PC-9 (cell line): ENCODE data around the gene G3BP1. TPM values are rescaled to one million over a fixed set of nuclear protein-coding genes. Genes with fewer than 3 reads are reported as not detected.
"Not testable (repeated sequence)": the region's sequence is repeated elsewhere in the genome, so short reads cannot be mapped to it uniquely, and the experiment has no call there.

ENCODE experiments used
- BruUV-seq: library from RNA; stranded (reverse); fragments of 400-500 nt; replicated peaks from 2 replicates; lab custom pipeline; 2021; lab: Mats Ljungman, UMichigan
- CTCF ChIA-PET: fragments of 300-600 bp; sonication (Branson Sonifier 250); formaldehyde crosslinking; loops from one replicate; lab custom pipeline; 2022; ENCODE audit warnings: antibody characterized with exemption; lab: Charles Lee
- POLR2A ChIA-PET: fragments of 300-600 bp; sonication (Branson Sonifier 250); formaldehyde crosslinking; loops from one replicate; lab custom pipeline; 2022; ENCODE audit warnings: antibody characterized with exemption; ENCODE audit not compliant: unreplicated experiment; lab: Charles Lee
- DNase-seq, 2 experiments: peaks; one replicate each; pipeline versions ENCODE4 v3.0.0 to v3.0.0-alpha.2; 2015 to 2022; ENCODE audit warnings: mixed read lengths in 1 of 2
- H2AFZ ChIP-seq: fragments of 200-600 bp; sonication (generic); 2 replicates; pipeline ENCODE4 v1.8.1; 2017; ENCODE audit warnings: antibody characterized with exemption
- H3F3A ChIP-seq: fragments of 200-600 bp; sonication (generic); 2 replicates; pipeline ENCODE4 v1.8.1; 2017; ENCODE audit warnings: antibody characterized with exemption, mild to moderate bottlenecking, low read depth; ENCODE audit not compliant: insufficient read depth
- H3K27ac ChIP-seq: fragments of 200-600 bp; sonication (generic); 2 replicates; pipeline ENCODE4 v1.6.1; 2016; ENCODE audit warnings: mixed run types
- H3K27me3 ChIP-seq: fragments of 200-600 bp; sonication (generic); 2 replicates; pipeline ENCODE4 v1.6.1; 2016; ENCODE audit warnings: low read depth, mixed run types; ENCODE audit not compliant: insufficient read depth
- H3K36me3 ChIP-seq: fragments of 200-600 bp; sonication (generic); 2 replicates; pipeline ENCODE4 v1.6.1; 2016; ENCODE audit warnings: low read depth, mixed run types
- H3K4me1 ChIP-seq: fragments of 200-600 bp; sonication (generic); replicated peaks from 2 replicates; pipeline ENCODE4 v1.6.1; 2016; ENCODE audit warnings: mixed run types; ENCODE audit not compliant: insufficient read depth
- H3K4me2 ChIP-seq: fragments of 200-600 bp; sonication (generic); 2 replicates; pipeline ENCODE4 v1.6.1; 2017; ENCODE audit warnings: mixed run types
- H3K4me3 ChIP-seq: fragments of 200-600 bp; sonication (generic); 2 replicates; pipeline ENCODE4 v1.6.1; 2016; ENCODE audit warnings: mixed run types
- H3K79me2 ChIP-seq: fragments of 200-600 bp; sonication (generic); 2 replicates; pipeline ENCODE4 v1.6.1; 2017; ENCODE audit warnings: low read depth, mixed run types
- H3K9me2 ChIP-seq: fragments of 200-600 bp; sonication (generic); 2 replicates; pipeline ENCODE4 v1.8.1; 2017; ENCODE audit warnings: mild to moderate bottlenecking; ENCODE audit not compliant: insufficient read depth
- H3K9me3 ChIP-seq: fragments of 200-600 bp; sonication (generic); 2 replicates; pipeline ENCODE4 v1.8.1; 2016; ENCODE audit warnings: low read depth; ENCODE audit not compliant: insufficient read depth
- H4K20me1 ChIP-seq: fragments of 200-600 bp; sonication (generic); 2 replicates; pipeline ENCODE4 v1.8.1; 2017; ENCODE audit not compliant: insufficient read depth
- CTCF ChIP-seq: fragments of 200-600 bp; sonication (generic); conservative IDR thresholded peaks from 2 replicates; pipeline ENCODE4 v1.6.1; 2017; ENCODE audit warnings: mixed run types, antibody characterized with exemption, mild to moderate bottlenecking, moderate library complexity
- EZH2 ChIP-seq: fragments of 200-600 bp; sonication (generic); IDR thresholded peaks from 2 replicates; pipeline ENCODE4 v1.8.0; 2017; ENCODE audit warnings: antibody characterized with exemption, low read depth
- intact Hi-C: fragments of 100-400 bp; cut with micrococcal nuclease; formaldehyde crosslinking; loops from one replicate; pipeline ENCODE4 v1.10.0; 2022; ENCODE audit not compliant: unreplicated experiment
- total RNA-seq: library from RNA; stranded (reverse); gene quantifications from 2 replicates; pipeline ENCODE4 v1.2.3, GENCODE V29; 2021

G3BP1 gene
- total RNA-seq, 1 experiment from 2014 or later, result 254 TPM

- peak; percentile 29 to 45 for DNase-seq
- no peaks in the 10 kb centered on the region for H3K4me1 ChIP-seq
- no peak for TF ChIP-seq EZH2
- peak; percentile 89 for TF ChIP-seq CTCF
- H3K79me2 ChIP-seq, result no peaks in the 10 kb centered on the region
- no peaks in the 10 kb centered on the region for H3K27me3 ChIP-seq
- POLR2A ChIA-PET, result no interaction called here
- H3F3A ChIP-seq, result no peaks in the 10 kb centered on the region
- H3K9me3 ChIP-seq, result no peaks in the 10 kb centered on the region
- intact Hi-C loops, result loop anchor here (2.0 to 5.0 kb wide), 4 partner anchors 317 to 679 kb away; no protein-coding TSS in a partner anchor
- no peaks in the 10 kb centered on the region for H3K9me2 ChIP-seq
- CTCF ChIA-PET, result interaction anchor here (0.6 to 2.2 kb wide), 6 partner anchors 306 to 689 kb away, joined by 3 to 20 read pairs (median 6); no protein-coding TSS in a partner anchor
- H4K20me1 ChIP-seq, result no peaks in the 10 kb centered on the region
- no peak overlapping the region for H3K4me3 ChIP-seq
- no peak overlapping the region for H3K4me2 ChIP-seq
- H3K27ac ChIP-seq, result no peak overlapping the region
- no peak overlapping the region for H2AFZ ChIP-seq
- BruUV-seq, result no TSS peak
- no peaks in the 10 kb centered on the region for H3K36me3 ChIP-seq
Measured at GRCh38 chr5:151825445-151825844, 53.7 kb downstream of the G3BP1 start.

GRCh38 chr5:151829370-151829769, 57.6 kb downstream of the G3BP1 start:
- CTCF ChIA-PET, result interaction anchor here (0.5 kb wide), 1 partner anchor 454 kb away, joined by 3 read pairs; no protein-coding TSS in a partner anchor
- no peaks in the 10 kb centered on the region for H3K27me3 ChIP-seq

GRCh38 chr5:151832843-151833242, 61.1 kb downstream of the G3BP1 start:
- H3K4me2 ChIP-seq, H3K4me1 ChIP-seq, H3F3A ChIP-seq, H4K20me1 ChIP-seq, H3K27ac ChIP-seq, DNase-seq, H3K79me2 ChIP-seq, CTCF ChIA-PET, H3K27me3 ChIP-seq, intact Hi-C loops, H2AFZ ChIP-seq, H3K9me2 ChIP-seq, BruUV-seq, H3K36me3 ChIP-seq, H3K4me3 ChIP-seq: not testable (repeated sequence)
- H3K9me3 ChIP-seq, result peaks cover 40% of the 10 kb centered on the region
- POLR2A ChIA-PET, result interaction anchor here (0.7 kb wide), 1 partner anchor 234 kb away, joined by 3 read pairs; no protein-coding TSS in a partner anchor

More at GRCh38 chr5:151829370-151829769, 57.6 kb downstream of the G3BP1 start:
- no peaks in the 10 kb centered on the region for H3K36me3 ChIP-seq
- H3K9me2 ChIP-seq, result no peaks in the 10 kb centered on the region
- peaks cover 22% of the 10 kb centered on the region; the same call in 1 of the 2 replicates for H3K9me3 ChIP-seq
- no peak overlapping the region for H2AFZ ChIP-seq
- no TSS peak for BruUV-seq
- no peaks in the 10 kb centered on the region for H4K20me1 ChIP-seq
- intact Hi-C loops, result loop anchor here (5.0 kb wide), 3 partner anchors 313 to 518 kb away; no protein-coding TSS in a partner anchor
- no peak for DNase-seq
- no peaks in the 10 kb centered on the region for H3K4me1 ChIP-seq
- H3K79me2 ChIP-seq, result no peaks in the 10 kb centered on the region
- no peak overlapping the region for H3K4me2 ChIP-seq
- H3F3A ChIP-seq, result no peaks in the 10 kb centered on the region
- H3K4me3 ChIP-seq, result no peak overlapping the region
- TF ChIP-seq EZH2 (no peak), CTCF (no peak)
- POLR2A ChIA-PET, result no interaction called here
- H3K27ac ChIP-seq, result no peak overlapping the region

- Histone ChIP-seq H3K27ac (no peak overlapping the region), H3K4me2 (no peak overlapping the region), H3F3A (no peaks in the 10 kb centered on the region), H3K4me1 (no peaks in the 10 kb centered on the region), H3K9me3 (no peaks in the 10 kb centered on the region), H3K9me2 (no peaks in the 10 kb centered on the region; the same call in 1 of the 2 replicates), H3K4me3 (no peak overlapping the region), H3K79me2 (no peaks in the 10 kb centered on the region), H3K36me3 (no peaks in the 10 kb centered on the region), H4K20me1 (no peaks in the 10 kb centered on the region), H2AFZ (no peak overlapping the region), H3K27me3 (peaks cover 10% of the 10 kb centered on the region; the same call in 1 of the 2 replicates)
- POLR2A ChIA-PET, result no interaction called here
- no TSS peak for BruUV-seq
- TF ChIP-seq EZH2 (no peak), CTCF (no peak)
- intact Hi-C loops, result no loop called here
- no peak for DNase-seq
- CTCF ChIA-PET, result no interaction called here
Measured at GRCh38 chr5:151846765-151847164, 75.0 kb downstream of the G3BP1 start.
